ENCODE data around the gene TTC28. TPM values are rescaled to one million over a fixed set of nuclear protein-coding genes. Genes with fewer than 3 reads are reported as not detected.
"Not testable (repeated sequence)": the region's sequence is repeated elsewhere in the genome, so short reads cannot be mapped to it uniquely, and the experiment has no call there.

TTC28 gene
- polyA plus RNA-seq, 6 donors from 2014 or later: 2.2 to 5.0 (median 2.9) TPM

DNA sequence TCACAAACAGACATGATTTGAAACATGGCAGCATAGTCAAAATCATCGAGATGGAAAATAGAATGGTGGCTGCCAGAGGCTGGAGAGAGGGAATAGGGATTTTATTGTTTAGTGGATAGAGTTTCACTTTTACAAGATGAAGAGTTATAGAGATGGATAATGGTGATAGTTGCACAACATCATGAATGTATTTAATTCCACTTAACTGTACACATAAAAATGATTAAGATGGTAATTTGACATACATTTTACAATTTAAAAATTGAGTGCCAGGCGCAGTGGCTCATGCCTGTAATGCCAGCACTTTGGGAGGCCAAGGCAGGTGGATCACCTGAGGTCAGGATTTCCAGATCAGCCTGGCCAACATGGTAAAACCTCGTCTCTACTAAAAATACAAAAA, 21.2 kb downstream of the TTC28 start:
- ATAC-seq (ENCODE audit: low read depth in 2 of 2) (no peak), DNase-seq (no peak)
- Mint-ChIP-seq H3K9me3 (no peaks in the 10 kb centered on the region), H3K36me3 (peaks cover 0 to 3% of the 10 kb centered on the region in 2 donors), H3K4me3 (no peak overlapping the region), H3K27ac (no peak overlapping the region), H3K4me1 (no peaks in the 10 kb centered on the region), H3K27me3 (peaks cover 6 to 27% (median 12%) of the 10 kb centered on the region in 3 donors)

GRCh38 chr22:28656181-28656580, 23.5 kb downstream of the TTC28 start:
- no peak for ATAC-seq (ENCODE audit: low read depth in 2 of 2)
- Mint-ChIP-seq H3K36me3 (peaks cover 0 to 3% of the 10 kb centered on the region in 2 donors), H3K4me1 (no peaks in the 10 kb centered on the region), H3K27me3 (peaks cover 6 to 33% (median 16%) of the 10 kb centered on the region in 3 donors), H3K27ac (no peak overlapping the region), H3K9me3 (peaks cover 0 to 11% (median 6%) of the 10 kb centered on the region in 7 donors), H3K4me3 (no peak overlapping the region)
- no peak for DNase-seq

GRCh38 chr22:28650463-28650862, 29.2 kb downstream of the TTC28 start:
- ATAC-seq (ENCODE audit: low read depth in 2 of 2) (no peak), DNase-seq (no peak)
- H3K27ac Mint-ChIP-seq: no peak overlapping the region
- H3K4me3 Mint-ChIP-seq: no peak overlapping the region
- no peaks in the 10 kb centered on the region for H3K4me1 Mint-ChIP-seq
- peaks cover 0 to 3% of the 10 kb centered on the region in 2 donors for H3K36me3 Mint-ChIP-seq
- peaks cover 0 to 11% (median 6%) of the 10 kb centered on the region in 7 donors for H3K9me3 Mint-ChIP-seq
- H3K27me3 Mint-ChIP-seq: peaks cover 12 to 38% (median 24%) of the 10 kb centered on the region in 3 donors

DNA sequence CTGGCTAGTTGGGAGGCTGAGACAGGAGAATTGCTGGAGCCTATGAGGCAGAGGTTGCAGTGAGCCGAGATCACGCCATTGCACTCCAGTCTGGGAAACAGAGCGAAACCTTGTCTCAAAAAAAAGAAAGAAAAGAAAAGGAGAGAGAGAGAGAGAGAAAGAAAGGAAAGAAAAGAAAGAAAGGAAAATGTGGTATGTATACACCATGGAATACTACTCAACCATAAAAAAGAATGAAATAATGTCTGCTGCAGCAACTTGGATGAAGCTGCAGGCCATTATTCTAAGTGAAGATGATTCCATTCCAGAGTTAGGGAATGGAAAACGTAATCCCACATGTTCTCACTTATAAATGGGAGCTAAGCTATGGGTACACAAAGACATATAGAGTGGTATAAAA, 30.8 kb downstream of the TTC28 start:
- Mint-ChIP-seq H3K4me3 (no peak overlapping the region), H3K36me3 (no peaks in the 10 kb centered on the region), H3K9me3 (peaks cover 0 to 11% (median 6%) of the 10 kb centered on the region in 7 donors), H3K27me3 (peaks cover 8 to 29% (median 16%) of the 10 kb centered on the region in 3 donors), H3K4me1 (no peaks in the 10 kb centered on the region), H3K27ac (no peak overlapping the region)
- ATAC-seq (ENCODE audit: low read depth in 2 of 2): no peak
- DNase-seq: no peak

DNA sequence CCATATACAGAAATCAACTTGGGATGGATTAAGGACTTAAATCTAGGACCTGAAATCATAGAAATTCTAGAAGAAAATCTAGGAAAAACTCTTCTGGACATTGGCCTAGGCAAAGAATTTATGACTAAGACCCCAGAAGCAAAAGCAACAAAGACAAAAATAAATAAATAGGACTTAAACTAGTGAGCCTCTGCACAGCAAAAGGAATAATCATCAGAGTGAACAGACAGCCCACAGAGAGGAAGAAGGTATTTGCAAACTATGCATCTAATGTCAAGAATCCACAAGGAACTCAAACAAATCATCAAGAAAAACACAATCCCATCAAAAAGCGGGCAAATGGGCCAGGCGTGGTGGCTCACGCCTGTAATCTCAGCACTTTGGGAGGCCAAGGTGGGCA, 32.4 kb downstream of the TTC28 start:
- no peak overlapping the region for H3K27ac Mint-ChIP-seq
- no peaks in the 10 kb centered on the region for H3K36me3 Mint-ChIP-seq
- H3K9me3 Mint-ChIP-seq: peaks cover 0 to 4% (median 2%) of the 10 kb centered on the region in 7 donors
- no peak overlapping the region for H3K4me3 Mint-ChIP-seq
- ATAC-seq (ENCODE audit: low read depth in 2 of 2) (no peak), DNase-seq (no peak)
- H3K4me1 Mint-ChIP-seq: no peaks in the 10 kb centered on the region
- peaks cover 10 to 18% (median 15%) of the 10 kb centered on the region in 3 donors for H3K27me3 Mint-ChIP-seq

DNA sequence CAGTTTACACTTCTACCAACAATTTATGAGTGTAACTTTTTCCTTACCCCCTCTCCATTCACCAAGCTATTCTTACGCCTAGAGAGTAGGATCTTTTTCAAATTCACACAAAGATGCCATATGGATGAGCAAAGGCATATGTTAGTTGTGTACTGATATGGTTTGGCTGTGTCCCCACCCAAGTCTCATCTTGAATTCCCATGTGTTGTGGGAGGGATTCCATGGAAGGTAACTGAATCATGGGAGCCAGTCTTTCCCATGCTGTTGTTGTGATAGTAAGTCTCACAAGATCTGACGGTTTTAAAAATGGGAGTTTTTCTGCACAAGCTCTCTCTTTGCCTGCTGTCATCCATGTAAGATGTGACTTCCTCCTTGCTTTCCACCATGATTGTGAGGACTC, 40.3 kb downstream of the TTC28 start:
- Mint-ChIP-seq H3K27me3 (peaks cover 4 to 29% (median 11%) of the 10 kb centered on the region in 3 donors), H3K36me3 (no peaks in the 10 kb centered on the region), H3K9me3 (no peaks in the 10 kb centered on the region), H3K4me3 (no peak overlapping the region), H3K4me1 (no peaks in the 10 kb centered on the region), H3K27ac (no peak overlapping the region)
- DNase-seq (no peak), ATAC-seq (ENCODE audit: low read depth in 2 of 2) (no peak)

GRCh38 chr22:28637225-28637624, 42.4 kb downstream of the TTC28 start:
- no peak overlapping the region for H3K4me3 Mint-ChIP-seq
- H3K27ac Mint-ChIP-seq: no peak overlapping the region
- no peaks in the 10 kb centered on the region for H3K4me1 Mint-ChIP-seq
- H3K27me3 Mint-ChIP-seq: peaks cover 0 to 23% (median 11%) of the 10 kb centered on the region in 3 donors
- ATAC-seq (ENCODE audit: low read depth in 2 of 2) (no peak), DNase-seq (no peak)
- H3K9me3 Mint-ChIP-seq: no peaks in the 10 kb centered on the region
- H3K36me3 Mint-ChIP-seq: no peaks in the 10 kb centered on the region

GRCh38 chr22:28630177-28630574, 49.5 kb downstream of the TTC28 start:
- DNase-seq (no peak), ATAC-seq (ENCODE audit: low read depth in 2 of 2) (no peak)
- peaks cover 0 to 7% (median 0%) of the 10 kb centered on the region in 3 donors for H3K27me3 Mint-ChIP-seq
- no peak overlapping the region for H3K27ac Mint-ChIP-seq
- no peaks in the 10 kb centered on the region for H3K4me1 Mint-ChIP-seq
- no peaks in the 10 kb centered on the region for H3K9me3 Mint-ChIP-seq
- H3K36me3 Mint-ChIP-seq: no peaks in the 10 kb centered on the region
- no peak overlapping the region for H3K4me3 Mint-ChIP-seq

DNA sequence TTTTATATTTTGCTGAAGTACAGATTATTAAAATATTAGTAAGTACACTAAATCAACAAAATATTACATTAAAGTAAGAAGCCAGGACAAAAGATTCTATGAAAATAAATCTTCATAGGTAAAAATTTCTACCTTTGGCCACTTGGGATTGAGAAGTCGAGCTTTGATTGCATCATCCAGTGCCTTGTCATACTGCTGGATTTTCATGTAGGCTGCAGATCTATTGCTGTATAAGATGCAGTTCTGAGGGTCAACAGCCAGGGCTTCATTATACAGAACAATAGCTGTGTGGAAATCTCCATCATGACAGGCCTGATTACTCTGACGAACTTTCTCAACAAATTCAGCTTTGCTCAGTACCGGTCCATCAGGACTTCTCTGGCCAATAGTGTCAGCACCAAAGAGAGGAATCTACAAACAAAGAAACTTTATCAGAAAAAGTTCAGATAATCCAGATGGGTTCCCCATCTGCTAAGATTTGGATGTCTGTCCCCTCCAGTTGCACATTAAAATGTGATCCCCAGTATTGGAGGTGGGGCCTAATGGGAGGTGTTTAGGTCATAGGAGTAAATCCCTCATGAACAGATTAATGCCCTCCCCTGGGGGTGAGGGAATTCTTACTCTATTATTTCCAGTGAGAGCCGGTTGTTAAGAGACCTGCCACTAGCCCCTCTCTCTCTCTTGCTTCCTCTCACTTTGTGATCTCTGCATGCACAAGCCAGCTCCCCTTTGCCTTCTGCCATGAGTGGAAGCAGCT, 50.0 kb downstream of the TTC28 start:
- no peak for DNase-seq

GRCh38 chr22:28628766-28629165, 50.9 kb downstream of the TTC28 start:
- no peak overlapping the region for H3K27ac Mint-ChIP-seq
- no peak for ATAC-seq (ENCODE audit: low read depth in 2 of 2)
- no peak overlapping the region for H3K4me3 Mint-ChIP-seq
- DNase-seq: no peak
- H3K36me3 Mint-ChIP-seq: no peaks in the 10 kb centered on the region
- no peaks in the 10 kb centered on the region for H3K4me1 Mint-ChIP-seq
- peaks cover 0 to 12% (median 0%) of the 10 kb centered on the region in 3 donors for H3K27me3 Mint-ChIP-seq
- no peaks in the 10 kb centered on the region for H3K9me3 Mint-ChIP-seq

More for the DNA sequence above, 50.0 kb downstream of the TTC28 start:
- H3K9me3 Mint-ChIP-seq: no peaks in the 10 kb centered on the region
- no peak overlapping the region for H3K27ac Mint-ChIP-seq
- no peak for ATAC-seq (ENCODE audit: low read depth in 2 of 2)
- no peak overlapping the region for H3K4me3 Mint-ChIP-seq
- no peaks in the 10 kb centered on the region for H3K36me3 Mint-ChIP-seq
- H3K4me1 Mint-ChIP-seq: no peaks in the 10 kb centered on the region
- peaks cover 0 to 12% (median 0%) of the 10 kb centered on the region in 3 donors for H3K27me3 Mint-ChIP-seq

- Mint-ChIP-seq H3K27ac (no peak overlapping the region), H3K36me3 (no peaks in the 10 kb centered on the region), H3K4me3 (no peak overlapping the region), H3K4me1 (no peaks in the 10 kb centered on the region), H3K27me3 (peaks cover 0 to 12% (median 0%) of the 10 kb centered on the region in 3 donors), H3K9me3 (no peaks in the 10 kb centered on the region)
- ATAC-seq (ENCODE audit: low read depth in 2 of 2) (no peak), DNase-seq (no peak)
Measured at GRCh38 chr22:28627791-28628190, 51.8 kb downstream of the TTC28 start.

DNA sequence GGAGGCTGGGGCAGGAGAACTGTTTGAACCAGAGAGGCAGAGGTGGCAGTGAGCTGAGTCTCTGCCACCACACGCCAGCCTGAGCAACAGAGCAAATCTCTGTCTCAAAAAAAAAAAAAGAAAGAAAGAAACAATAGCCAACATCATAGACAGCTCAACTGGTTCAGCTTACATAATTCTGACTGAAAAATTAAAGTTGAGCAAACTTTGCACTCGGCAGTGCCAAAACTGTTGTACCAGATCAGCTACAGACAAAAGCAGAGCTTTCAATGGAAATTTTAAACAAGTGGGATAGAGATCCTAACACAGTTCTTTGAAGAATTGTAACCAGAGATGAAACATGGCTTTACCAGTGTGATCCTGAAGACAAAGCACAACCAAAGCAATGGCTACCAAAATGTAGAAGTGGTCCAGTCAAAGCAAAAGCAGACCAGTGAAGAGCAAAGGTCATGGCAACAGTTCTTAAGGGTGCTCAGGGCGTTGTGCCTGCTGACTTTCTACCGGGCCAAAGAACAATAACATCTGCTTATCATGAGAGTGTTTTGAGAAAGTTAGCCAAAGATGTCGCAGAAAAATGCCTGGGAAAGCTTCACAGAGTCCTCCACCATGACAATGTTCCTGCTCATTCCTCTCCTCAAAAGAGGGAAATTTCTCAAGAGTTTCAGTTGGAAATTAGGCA, 59.3 kb downstream of the TTC28 start:
- peaks cover 0 to 25% (median 0%) of the 10 kb centered on the region in 3 donors for H3K27me3 Mint-ChIP-seq
- DNase-seq (no peak), ATAC-seq (ENCODE audit: low read depth in 2 of 2) (no peak)
- peaks cover 0 to 3% (median 0%) of the 10 kb centered on the region in 7 donors for H3K9me3 Mint-ChIP-seq
- no peaks in the 10 kb centered on the region for H3K36me3 Mint-ChIP-seq
- H3K4me1 Mint-ChIP-seq: no peaks in the 10 kb centered on the region
- no peak overlapping the region for H3K27ac Mint-ChIP-seq
- H3K4me3 Mint-ChIP-seq: no peak overlapping the region

- ATAC-seq (ENCODE audit: low read depth in 2 of 2) (no peak), DNase-seq (no peak)
- Mint-ChIP-seq H3K9me3 (peaks cover 0 to 7% (median 0%) of the 10 kb centered on the region in 7 donors), H3K36me3 (no peaks in the 10 kb centered on the region), H3K27ac (no peak overlapping the region), H3K4me1 (no peaks in the 10 kb centered on the region), H3K4me3 (no peak overlapping the region), H3K27me3 (peaks cover 0 to 20% (median 0%) of the 10 kb centered on the region in 3 donors)
Measured at GRCh38 chr22:28619236-28619635, 60.4 kb downstream of the TTC28 start.

- H3K9me3 Mint-ChIP-seq: peaks cover 0 to 10% (median 2%) of the 10 kb centered on the region in 7 donors
- H3K27me3 Mint-ChIP-seq: peaks cover 7 to 44% (median 32%) of the 10 kb centered on the region in 3 donors
- H3K27ac Mint-ChIP-seq; DNase-seq; ATAC-seq (ENCODE audit: low read depth in 2 of 2); H3K4me3 Mint-ChIP-seq; H3K36me3 Mint-ChIP-seq: not testable (repeated sequence)
- H3K4me1 Mint-ChIP-seq: peaks cover 4 to 10% (median 6%) of the 10 kb centered on the region in 3 donors
Measured at GRCh38 chr22:28615423-28615822, 64.2 kb downstream of the TTC28 start.
